GM18861 (cell line): Measurements from ENCODE around the gene POLR3H.

ENCODE experiments used
- ATAC-seq: cut with Tn5 transposase; IDR thresholded peaks from one replicate; pipeline ENCODE4 v1.9.1; 2021; ENCODE audit not compliant: unreplicated experiment

Gene POLR3H

GRCh38 chr22:41522813-41523212 lies 21.5 kb downstream of the POLR3H start:
- ATAC-seq, result no peak

GRCh38 chr22:41521126-41521525 lies 23.1 kb downstream of the POLR3H start:
- ATAC-seq, result no peak

- no peak for ATAC-seq
These were observed 26.3 kb downstream of the POLR3H start for GRCh38 chr22:41518048-41518347.

- ATAC-seq, result no peak
These were observed 26.9 kb downstream of the POLR3H start for GRCh38 chr22:41517172-41518047.

- ATAC-seq, result no peak
These were observed 27.8 kb downstream of the POLR3H start for GRCh38 chr22:41516462-41516861.

- no peak for ATAC-seq
These were observed 30.9 kb downstream of the POLR3H start for GRCh38 chr22:41513391-41513790.

- no peak for ATAC-seq
These were observed 31.7 kb downstream of the POLR3H start for GRCh38 chr22:41512421-41513194.

- no peak for ATAC-seq
These were observed 32.7 kb downstream of the POLR3H start for GRCh38 chr22:41511521-41511968.

- no peak for ATAC-seq
These were observed 35.5 kb downstream of the POLR3H start for GRCh38 chr22:41508770-41509170.

- no peak for ATAC-seq
These were observed 36.8 kb downstream of the POLR3H start for GRCh38 chr22:41507330-41508063.

- no peak for ATAC-seq
These were observed 38.6 kb downstream of the POLR3H start for GRCh38 chr22:41505511-41506220.

GRCh38 chr22:41504816-41505215 lies 39.5 kb downstream of the POLR3H start:
- ATAC-seq, result no peak

- ATAC-seq, result no peak
These were observed 39.9 kb downstream of the POLR3H start for GRCh38 chr22:41504397-41504796.

GRCh38 chr22:41501209-41501608 lies 43.1 kb downstream of the POLR3H start:
- ATAC-seq, result no peak

- no peak for ATAC-seq
These were observed 44.0 kb downstream of the POLR3H start for GRCh38 chr22:41500303-41500702.

GRCh38 chr22:41499624-41500280 lies 44.5 kb downstream of the POLR3H start:
- ATAC-seq, result no peak

- no peak for ATAC-seq
These were observed 45.9 kb downstream of the POLR3H start for GRCh38 chr22:41498303-41498835.

- ATAC-seq, result no peak
These were observed 52.7 kb downstream of the POLR3H start for GRCh38 chr22:41491374-41492100.

GRCh38 chr22:41488596-41489385 lies 55.5 kb downstream of the POLR3H start:
- ATAC-seq, result no peak
